CD14-positive monocyte (primary cell): ENCODE results near the gene TPTE2. TPM values are rescaled to one million over a fixed set of nuclear protein-coding genes. Genes with fewer than 3 reads are reported as not detected.
"Not testable (repeated sequence)": the region's sequence is repeated elsewhere in the genome, so short reads cannot be mapped to it uniquely, and the experiment has no call there.

Experiments
- DNase-seq, 3 donors: peaks; one replicate each; pipeline ENCODE4 v3.0.0-alpha.2; 2011 to 2022
- H2AFZ ChIP-seq: 2 replicates; pipeline ENCODE4 v1.6.0; 2012; ENCODE audit warnings: mild to moderate bottlenecking, low read depth, low read length, inconsistent platforms; ENCODE audit not compliant: insufficient read depth, poor library complexity, severe bottlenecking
- H3K27ac ChIP-seq, 2 donors: 1 replicate in 1 of 2; 2 replicates in 1 of 2; pipeline ENCODE4 v1.5.1; 2012 to 2013; ENCODE audit warnings: low read length in 2 of 2, control low read depth in 1 of 2, inconsistent platforms in 1 of 2, low read depth in 1 of 2, mild to moderate bottlenecking in 1 of 2
- H3K27me3 ChIP-seq, 2 donors: one replicate each; pipeline versions ENCODE4 v1.6.0 to v1.6.1; 2011 to 2013; ENCODE audit warnings: low read length in 2 of 2; ENCODE audit not compliant: control insufficient read depth in 2 of 2, insufficient read depth in 2 of 2
- H3K36me3 ChIP-seq, 2 donors: replicated peaks in 1 of 2; 1 replicate in 1 of 2; 2 replicates in 1 of 2; pipeline versions ENCODE4 v1.5.1 to v1.6.1; 2012 to 2013; ENCODE audit warnings: low read length in 2 of 2, control low read depth in 1 of 2, inconsistent platforms in 1 of 2, mild to moderate bottlenecking in 1 of 2; ENCODE audit not compliant: insufficient read depth in 2 of 2, control insufficient read depth in 1 of 2
- H3K4me1 ChIP-seq, 2 donors: 1 replicate in 1 of 2; 2 replicates in 1 of 2; pipeline versions ENCODE4 v1.5.1 to v1.6.1; 2012 to 2013; ENCODE audit warnings: low read length in 2 of 2, control low read depth in 1 of 2, inconsistent platforms in 1 of 2, mild to moderate bottlenecking in 1 of 2, moderate library complexity in 1 of 2; ENCODE audit not compliant: insufficient read depth in 2 of 2, control insufficient read depth in 1 of 2
- H3K4me2 ChIP-seq: replicated peaks from 2 replicates; pipeline ENCODE3; 2012; ENCODE audit warnings: low read length, moderate library complexity, mild to moderate bottlenecking; ENCODE audit not compliant: poor library complexity, severe bottlenecking; ENCODE audit errors: extremely low read depth
- H3K4me3 ChIP-seq, 3 experiments: fragments of 200-600 bp in 1 of 3; sonication (generic) in 1 of 3; replicated peaks in 1 of 3; 1 replicate in 2 of 3; 2 replicates in 1 of 3; pipeline ENCODE4 v1.5.1; 2011 to 2013; ENCODE audit warnings: low read length in 3 of 3, mild to moderate bottlenecking in 3 of 3, control low read depth in 2 of 3, low read depth in 2 of 3, inconsistent platforms in 1 of 3, moderate library complexity in 1 of 3
- H3K79me2 ChIP-seq: 2 replicates; pipeline ENCODE4 v1.6.0; 2012; ENCODE audit warnings: mild to moderate bottlenecking, control low read depth, inconsistent platforms, low read length, moderate library complexity; ENCODE audit not compliant: insufficient read depth
- H3K9ac ChIP-seq: 2 replicates; pipeline ENCODE4 v1.6.0; 2017; ENCODE audit warnings: low read length, mild to moderate bottlenecking; ENCODE audit not compliant: insufficient read depth, poor library complexity, severe bottlenecking
- H3K9me3 ChIP-seq, 2 donors: replicated peaks in 1 of 2; 1 replicate in 1 of 2; 2 replicates in 1 of 2; pipeline versions ENCODE4 v1.5.1 to v1.6.1; 2012 to 2013; ENCODE audit warnings: low read length in 2 of 2, control low read depth in 1 of 2; ENCODE audit not compliant: control insufficient read depth in 1 of 2, insufficient read depth in 1 of 2
- H4K20me1 ChIP-seq: 2 replicates; pipeline ENCODE4 v1.6.0; 2012; ENCODE audit warnings: mild to moderate bottlenecking, low read length, control low read depth, moderate library complexity; ENCODE audit not compliant: insufficient read depth
- H3K27ac Mint-ChIP-seq, 7 donors: one replicate each; pipeline ENCODE4 v1.8.0; 2020; ENCODE audit warnings: mild to moderate bottlenecking in 7 of 7, mixed read lengths in 7 of 7, moderate library complexity in 6 of 7, inconsistent platforms in 2 of 7
- H3K27me3 Mint-ChIP-seq, 3 donors: one replicate each; pipeline ENCODE4 v1.8.0; 2021 to 2022; ENCODE audit warnings: low read depth in 3 of 3, mild to moderate bottlenecking in 3 of 3, mixed read lengths in 3 of 3, moderate library complexity in 3 of 3, inconsistent platforms in 1 of 3
- H3K36me3 Mint-ChIP-seq, 2 donors: one replicate each; pipeline ENCODE4 v1.8.0; 2020; ENCODE audit warnings: mixed read lengths in 2 of 2, inconsistent platforms in 1 of 2, mild to moderate bottlenecking in 1 of 2
- H3K4me1 Mint-ChIP-seq: one replicate; pipeline ENCODE4 v1.8.0; 2020; ENCODE audit warnings: mild to moderate bottlenecking, mixed read lengths
- H3K4me3 Mint-ChIP-seq, 2 donors: one replicate each; pipeline ENCODE4 v1.8.0; 2020; ENCODE audit warnings: mild to moderate bottlenecking in 2 of 2, mixed read lengths in 2 of 2, moderate library complexity in 1 of 2
- H3K9me3 Mint-ChIP-seq, 7 donors: one replicate each; pipeline ENCODE4 v1.8.0; 2020 to 2022; ENCODE audit warnings: mixed read lengths in 7 of 7, mild to moderate bottlenecking in 6 of 7, moderate library complexity in 6 of 7, inconsistent platforms in 2 of 7
- WGBS: methylation state at CpG from one replicate; pipeline ENCODE4 v1.1.5; 2013; ENCODE audit warnings: missing lambda C conversion rate; ENCODE audit not compliant: insufficient coverage; 5-methylcytosine and 5-hydroxymethylcytosine counted together
- intact Hi-C, 2 donors: fragments of 100-400 bp; cut with micrococcal nuclease; formaldehyde crosslinking; loops; one replicate each; pipeline versions ENCODE4 v1.15.0 to v1.15.1; 2023
- polyA minus RNA-seq: library from RNA; depleted of rRNA, polyadenylated mRNA; stranded (reverse); fragments of >200 nt; gene quantifications from 2 replicates; pipeline ENCODE4 v1.2.3, GENCODE V29; 2012
- polyA plus RNA-seq, 3 donors: library from polyadenylated mRNA; depleted of rRNA in 1 of 3; unstranded in 2 of 3; stranded (reverse) in 1 of 3; fragments of 300-500 nt in 2 of 3; fragments of >200 nt in 1 of 3; fragmentation: Illumina TruSeq in 2 of 3; gene quantifications; 1 replicate in 2 of 3; 2 replicates in 1 of 3; pipeline ENCODE4 v1.2.3, GENCODE V29; 2012 to 2021
- total RNA-seq, 12 experiments: library from RNA in 1 of 12; stranded (reverse) in 1 of 12; fragments of 120-200 nt in 1 of 12; gene quantifications; one replicate each; pipeline ENCODE4 v1.2.4 and lab custom pipeline; 2013 to 2026; ENCODE audit warnings: mixed read lengths in 6 of 12, inconsistent platforms in 1 of 12
- TF ChIP-seq, protein P1 (sequence below): fragments of 200-600 bp; IDR thresholded peaks from one replicate; pipeline ENCODE4 v1.8.0; 2022; ENCODE audit warnings: antibody characterized with exemption, mild to moderate bottlenecking

The TPTE2 gene
- total RNA-seq (2013), result not detected
- polyA plus RNA-seq (not detected), polyA minus RNA-seq (not detected in 2 replicates), total RNA-seq (lab: John Stamatoyannopoulos, UW) (0 to 1.4 (median 0.10) reads per million in 11 experiments)

DNA sequence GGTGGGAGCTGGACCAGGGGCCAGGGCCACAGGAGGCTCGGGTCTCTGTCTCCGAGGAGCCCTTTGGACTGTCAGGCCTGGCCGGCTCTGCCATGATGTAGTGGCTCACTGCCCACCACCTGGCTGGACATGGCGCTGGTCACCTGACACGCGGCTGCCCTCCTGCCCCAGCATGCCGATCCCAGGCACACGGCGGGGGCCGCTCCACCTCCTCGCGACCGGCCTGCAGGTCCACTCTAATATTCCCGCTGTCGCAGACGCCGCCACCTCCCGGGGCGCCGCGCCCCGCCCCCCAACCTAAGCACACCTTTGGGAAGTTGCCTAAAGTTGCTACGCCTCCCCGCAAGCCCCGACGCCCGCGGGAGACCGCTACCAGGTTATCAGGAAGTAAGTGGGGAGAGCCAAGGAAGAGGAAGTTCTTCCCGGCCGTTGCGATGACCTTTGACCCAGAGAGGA lies at the start of gene TPTE2:
Gene TPTE2, minus strand, starts transcription at position 406 of the 456 bp plus-strand sequence. CDS start 58,298 bp downstream, outside the sequence.
- H4K20me1 ChIP-seq, H3K4me3 ChIP-seq, H3K27me3 Mint-ChIP-seq, H3K27ac ChIP-seq, H3K27ac Mint-ChIP-seq, H3K36me3 ChIP-seq, H3K4me1 ChIP-seq, H2AFZ ChIP-seq, intact Hi-C loops, H3K4me1 Mint-ChIP-seq, DNase-seq, H3K27me3 ChIP-seq, H3K36me3 Mint-ChIP-seq, H3K4me2 ChIP-seq, H3K4me3 Mint-ChIP-seq, H3K79me2 ChIP-seq, H3K9ac ChIP-seq: not testable (repeated sequence)
- peaks cover 0 to 21% of the 10 kb centered on the region in 2 donors for H3K9me3 ChIP-seq
- WGBS, result over 99% methylated on average over 23 of the region's 32 CpGs
- H3K9me3 Mint-ChIP-seq, result peaks cover 3 to 16% (median 10%) of the 10 kb centered on the region in 7 donors

DNA sequence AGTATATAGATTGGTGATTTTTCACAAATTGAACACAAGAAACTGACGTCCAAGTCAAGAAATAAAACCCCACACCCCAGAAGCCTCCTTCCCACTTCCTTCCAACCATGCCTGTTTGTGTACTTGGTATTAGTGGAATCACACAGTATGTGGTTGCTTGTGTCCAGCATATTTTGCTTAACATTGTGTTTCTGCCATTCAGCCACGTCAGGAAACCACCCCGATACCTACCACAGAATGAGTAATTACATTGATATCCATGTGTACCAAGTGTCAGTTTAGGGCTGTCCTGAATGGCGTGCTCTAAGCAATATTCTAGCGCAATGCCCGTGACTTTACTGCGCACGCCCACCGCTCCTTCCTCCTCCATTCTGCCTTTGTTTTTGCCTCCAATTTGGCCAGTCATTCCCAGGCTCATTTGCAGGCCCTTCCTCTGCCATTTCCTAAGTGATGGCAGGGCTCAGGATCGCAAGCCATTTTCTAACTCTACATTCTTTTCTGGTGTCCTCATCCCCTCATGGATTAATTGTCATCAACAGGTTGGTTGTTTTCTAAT lies 46.3 kb upstream of the TPTE2 start:
- TF ChIP-seq, protein P1, sequence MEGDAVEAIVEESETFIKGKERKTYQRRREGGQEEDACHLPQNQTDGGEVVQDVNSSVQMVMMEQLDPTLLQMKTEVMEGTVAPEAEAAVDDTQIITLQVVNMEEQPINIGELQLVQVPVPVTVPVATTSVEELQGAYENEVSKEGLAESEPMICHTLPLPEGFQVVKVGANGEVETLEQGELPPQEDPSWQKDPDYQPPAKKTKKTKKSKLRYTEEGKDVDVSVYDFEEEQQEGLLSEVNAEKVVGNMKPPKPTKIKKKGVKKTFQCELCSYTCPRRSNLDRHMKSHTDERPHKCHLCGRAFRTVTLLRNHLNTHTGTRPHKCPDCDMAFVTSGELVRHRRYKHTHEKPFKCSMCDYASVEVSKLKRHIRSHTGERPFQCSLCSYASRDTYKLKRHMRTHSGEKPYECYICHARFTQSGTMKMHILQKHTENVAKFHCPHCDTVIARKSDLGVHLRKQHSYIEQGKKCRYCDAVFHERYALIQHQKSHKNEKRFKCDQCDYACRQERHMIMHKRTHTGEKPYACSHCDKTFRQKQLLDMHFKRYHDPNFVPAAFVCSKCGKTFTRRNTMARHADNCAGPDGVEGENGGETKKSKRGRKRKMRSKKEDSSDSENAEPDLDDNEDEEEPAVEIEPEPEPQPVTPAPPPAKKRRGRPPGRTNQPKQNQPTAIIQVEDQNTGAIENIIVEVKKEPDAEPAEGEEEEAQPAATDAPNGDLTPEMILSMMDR, result no peak
- no peaks in the 10 kb centered on the region for H4K20me1 ChIP-seq
- H3K4me1 ChIP-seq, result no peaks in the 10 kb centered on the region
- H3K4me2 ChIP-seq, result no peak overlapping the region
- no peaks in the 10 kb centered on the region for H3K36me3 ChIP-seq
- H3K27ac Mint-ChIP-seq, result no peak overlapping the region
- peaks cover 15 to 19% of the 10 kb centered on the region in 2 donors for H3K27me3 ChIP-seq
- 94% methylated on average over 8 of the region's 10 CpGs for WGBS
- H3K9ac ChIP-seq, result no peak overlapping the region
- H3K4me1 Mint-ChIP-seq, result peaks cover under 1% of the 10 kb centered on the region
- no peak overlapping the region for H2AFZ ChIP-seq
- no peak for DNase-seq
- peaks cover 18 to 29% (median 22%) of the 10 kb centered on the region in 3 donors for H3K27me3 Mint-ChIP-seq
- no peak overlapping the region for H3K27ac ChIP-seq
- no peak overlapping the region for H3K4me3 ChIP-seq
- H3K9me3 ChIP-seq, result peaks cover 5 to 16% of the 10 kb centered on the region in 2 donors
- H3K9me3 Mint-ChIP-seq, result peaks cover 3 to 36% (median 21%) of the 10 kb centered on the region in 7 donors
- peaks cover 0 to 3% of the 10 kb centered on the region in 2 donors for H3K36me3 Mint-ChIP-seq
- H3K4me3 Mint-ChIP-seq, result no peak overlapping the region
- H3K79me2 ChIP-seq, result no peaks in the 10 kb centered on the region
- intact Hi-C loops, result no loop called here
